ENCODE results near the gene TDO2. TPM values are rescaled to one million over a fixed set of nuclear protein-coding genes. Genes with fewer than 3 reads are reported as not detected.
"Not testable (repeated sequence)": the region's sequence is repeated elsewhere in the genome, so short reads cannot be mapped to it uniquely, and the experiment has no call there.

Gene TDO2
- total and polyA plus RNA-seq, 4 donors: 0.41 to 5.9 (median 0.42) TPM; not detected in 1

DNA sequence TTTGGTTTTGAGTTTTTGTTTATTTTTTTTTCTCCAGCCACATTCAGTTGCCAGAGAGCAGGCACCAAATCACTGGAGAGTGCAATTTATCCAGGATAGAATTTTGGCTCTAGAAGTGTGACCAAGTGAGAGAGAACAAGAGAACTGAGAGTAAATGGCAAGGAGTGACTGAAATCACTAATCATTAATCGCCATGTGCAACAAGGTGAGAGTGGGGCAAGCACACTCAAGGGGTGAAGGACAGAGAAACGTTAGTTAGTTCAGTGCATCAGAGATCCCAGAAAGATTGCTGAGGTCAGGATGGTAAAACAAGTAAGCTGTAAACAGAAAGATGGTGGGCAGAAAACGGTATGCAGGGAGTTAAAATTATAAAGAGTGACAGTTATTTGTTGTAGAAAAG lies 19.6 kb upstream of the TDO2 start:
- Histone ChIP-seq H3K27ac (ENCODE audit: low read depth in 1 of 2, low read length in 2 of 2) (no peak overlapping the region), H3K36me3 (ENCODE audit: control insufficient read depth in 1 of 2, insufficient read depth in 2 of 2, low read length in 1 of 2) (no peaks in the 10 kb centered on the region), H3K4me3 (ENCODE audit: low read length in 2 of 2) (no peak overlapping the region), H3K9me3 (ENCODE audit: control insufficient read depth, low read length) (no peaks in the 10 kb centered on the region), H3K27me3 (ENCODE audit: control insufficient read depth in 1 of 2, insufficient read depth in 2 of 2, low read length in 1 of 2) (no peaks in the 10 kb centered on the region), H3K4me1 (ENCODE audit: control insufficient read depth in 1 of 2, insufficient read depth in 2 of 2, low read length in 2 of 2) (no peaks in the 10 kb centered on the region)
- ATAC-seq (ENCODE audit: low FRiP score) (no peak), DNase-seq (no peak)
- intact Hi-C loops (cut with DNase I): no loop called here
- WGBS, 2 donors: 89 to 90% methylated on average over 3 of the region's 3 CpGs

DNA sequence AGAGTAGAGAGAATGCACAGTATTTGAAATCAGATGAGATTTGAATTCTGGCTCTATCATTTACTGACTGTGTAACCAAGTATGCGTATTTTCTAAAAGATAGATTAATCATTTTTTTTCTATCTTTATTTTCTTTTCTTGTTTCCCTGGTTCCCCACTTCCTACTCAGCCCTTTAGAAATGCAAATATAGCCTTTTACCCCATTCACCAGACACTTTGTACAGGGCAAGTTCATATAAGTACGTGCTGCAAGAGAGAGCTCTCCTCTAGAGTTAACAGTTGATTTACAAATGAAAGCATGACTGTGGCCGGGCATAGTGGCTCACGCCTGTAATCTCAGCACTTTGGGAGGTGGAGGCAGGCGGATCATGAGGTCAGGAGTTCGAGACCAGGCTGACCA lies 17.8 kb upstream of the TDO2 start:
- Histone ChIP-seq H3K27ac (ENCODE audit: low read depth in 1 of 2, low read length in 2 of 2) (no peak overlapping the region), H3K4me3 (ENCODE audit: low read length in 2 of 2) (no peak overlapping the region), H3K9me3 (ENCODE audit: control insufficient read depth, low read length) (no peaks in the 10 kb centered on the region), H3K4me1 (ENCODE audit: control insufficient read depth in 1 of 2, insufficient read depth in 2 of 2, low read length in 2 of 2) (no peaks in the 10 kb centered on the region), H3K27me3 (ENCODE audit: control insufficient read depth in 1 of 2, insufficient read depth in 2 of 2, low read length in 1 of 2) (no peaks in the 10 kb centered on the region), H3K36me3 (ENCODE audit: control insufficient read depth in 1 of 2, insufficient read depth in 2 of 2, low read length in 1 of 2) (no peaks in the 10 kb centered on the region)
- intact Hi-C loops (cut with DNase I): no loop called here
- ATAC-seq (ENCODE audit: low FRiP score) (no peak), DNase-seq (no peak)
- WGBS, 2 donors: 57 to 61% methylated on average over 6 of the region's 6 CpGs

DNA sequence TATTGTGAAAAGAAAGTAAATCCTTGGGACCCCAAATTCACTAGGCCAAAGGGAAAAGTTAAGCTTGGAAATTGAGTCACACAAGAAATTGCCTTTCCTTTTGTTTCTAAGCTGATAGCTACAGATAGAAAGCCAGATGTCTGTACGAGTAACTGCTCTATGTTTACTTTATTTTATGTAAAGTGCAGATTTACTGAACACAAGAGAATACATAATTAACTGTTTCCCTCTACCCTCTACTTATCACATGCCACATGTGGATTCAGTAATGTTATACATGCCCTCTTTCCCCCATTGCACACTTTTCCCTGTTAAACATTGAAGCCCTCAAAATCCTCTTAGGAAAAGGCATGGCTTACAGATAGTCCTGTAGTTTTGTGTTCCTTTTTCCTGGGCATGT lies 16.5 kb upstream of the TDO2 start:
- Histone ChIP-seq H3K27me3 (ENCODE audit: control insufficient read depth in 1 of 2, insufficient read depth in 2 of 2, low read length in 1 of 2) (no peaks in the 10 kb centered on the region), H3K4me3 (ENCODE audit: low read length in 2 of 2) (no peak overlapping the region), H3K27ac (ENCODE audit: low read depth in 1 of 2, low read length in 2 of 2) (no peak overlapping the region), H3K36me3 (ENCODE audit: control insufficient read depth in 1 of 2, insufficient read depth in 2 of 2, low read length in 1 of 2) (no peaks in the 10 kb centered on the region), H3K9me3 (ENCODE audit: control insufficient read depth, low read length) (no peaks in the 10 kb centered on the region), H3K4me1 (ENCODE audit: control insufficient read depth in 1 of 2, insufficient read depth in 2 of 2, low read length in 2 of 2) (no peaks in the 10 kb centered on the region)
- no peak for ATAC-seq (ENCODE audit: low FRiP score)
- whole genome bisulfite sequencing, 2 donors: 84 to 92% methylated on average over 1 of the region's 1 CpG
- intact Hi-C loops (cut with DNase I): no loop called here
- no peak for DNase-seq

DNA sequence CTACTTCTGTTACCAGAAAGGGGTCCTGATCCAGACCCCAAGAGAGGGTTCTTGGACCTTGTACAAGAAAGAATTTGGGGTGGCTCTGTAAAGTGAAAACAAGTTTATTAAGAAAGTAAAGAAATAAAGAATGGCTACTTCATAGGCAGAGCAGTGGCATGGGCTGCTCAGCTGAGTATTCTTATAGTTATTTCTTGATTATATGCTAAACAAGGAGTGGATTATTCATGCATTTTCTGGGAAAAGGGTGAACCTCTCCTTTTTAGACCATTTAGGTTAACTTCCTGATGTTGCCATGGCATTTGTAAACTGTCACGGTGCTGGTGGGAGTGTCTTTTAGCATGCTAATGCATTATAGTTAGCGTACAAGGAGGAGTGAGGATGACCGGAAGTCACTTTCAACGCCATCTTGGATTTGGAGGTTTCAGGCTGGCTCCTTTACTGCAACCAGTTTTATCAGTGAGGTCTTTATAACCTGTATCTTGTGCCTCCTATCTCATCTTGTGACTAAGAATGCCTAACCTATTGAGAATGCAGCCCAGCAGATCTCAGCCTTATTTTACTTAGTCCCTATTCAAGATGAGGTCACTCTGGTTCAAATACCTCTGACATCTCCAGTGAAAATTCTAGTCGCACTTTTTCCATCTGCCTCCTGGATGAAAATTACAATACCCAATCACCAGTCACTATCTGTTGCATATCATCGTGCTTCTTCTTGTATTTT lies 15.5 kb upstream of the TDO2 start:
- intact Hi-C loops (cut with DNase I): no loop called here
- WGBS, 2 donors: 64% methylated on average over 6 of the region's 6 CpGs
- no peaks in the 10 kb centered on the region for H3K4me1 ChIP-seq (ENCODE audit: control insufficient read depth in 1 of 2, insufficient read depth in 2 of 2, low read length in 2 of 2)
- no peaks in the 10 kb centered on the region for H3K27me3 ChIP-seq (ENCODE audit: control insufficient read depth in 1 of 2, insufficient read depth in 2 of 2, low read length in 1 of 2)
- no peak for ATAC-seq (ENCODE audit: low FRiP score)
- H3K36me3 ChIP-seq (ENCODE audit: control insufficient read depth in 1 of 2, insufficient read depth in 2 of 2, low read length in 1 of 2): no peaks in the 10 kb centered on the region
- H3K4me3 ChIP-seq (ENCODE audit: low read length in 2 of 2): no peak overlapping the region
- DNase-seq: no peak
- no peak overlapping the region for H3K27ac ChIP-seq (ENCODE audit: low read depth in 1 of 2, low read length in 2 of 2)
- H3K9me3 ChIP-seq (ENCODE audit: control insufficient read depth, low read length): no peaks in the 10 kb centered on the region

DNA sequence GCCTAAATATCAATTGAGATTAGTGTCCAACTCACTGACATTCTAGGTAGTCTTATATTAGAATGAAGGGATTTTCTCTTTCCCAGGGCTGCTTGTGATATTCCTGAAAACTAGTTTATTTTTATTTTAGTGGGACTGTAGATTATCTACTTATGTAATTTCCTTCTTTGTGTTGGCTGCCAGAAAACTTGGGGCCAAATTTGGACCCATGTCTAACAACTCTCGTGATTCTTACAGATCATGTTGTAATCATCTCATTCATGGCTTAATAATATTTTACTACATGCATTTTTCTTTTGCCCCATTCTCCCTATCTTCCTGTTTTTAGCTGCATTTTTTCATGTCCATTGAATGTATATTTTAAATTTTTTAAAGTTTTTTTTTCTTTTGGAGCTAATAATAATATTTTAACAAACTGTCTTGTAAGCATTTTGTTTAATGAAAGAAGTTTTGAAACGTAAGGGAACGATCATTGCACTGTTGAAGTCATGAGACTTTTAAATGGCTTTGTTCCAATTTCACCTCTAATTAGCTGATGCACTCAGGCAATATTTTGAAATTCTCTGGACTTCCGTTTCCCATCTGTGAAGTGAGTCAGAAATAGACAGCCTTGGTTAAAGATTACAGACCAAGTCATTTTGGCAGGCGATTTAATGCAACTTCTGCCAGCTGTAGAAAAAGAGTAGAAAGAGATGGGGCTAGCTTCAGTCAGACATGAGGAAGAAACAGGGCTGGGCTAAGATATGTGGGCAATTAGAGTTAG lies 14.3 kb upstream of the TDO2 start:
- no peaks in the 10 kb centered on the region for H3K9me3 ChIP-seq (ENCODE audit: control insufficient read depth, low read length)
- no peaks in the 10 kb centered on the region for H3K27me3 ChIP-seq (ENCODE audit: control insufficient read depth in 1 of 2, insufficient read depth in 2 of 2, low read length in 1 of 2)
- no peaks in the 10 kb centered on the region for H3K4me1 ChIP-seq (ENCODE audit: control insufficient read depth in 1 of 2, insufficient read depth in 2 of 2, low read length in 2 of 2)
- DNase-seq: no peak
- peak; percentile 38 for ATAC-seq (ENCODE audit: low FRiP score)
- no peaks in the 10 kb centered on the region for H3K36me3 ChIP-seq (ENCODE audit: control insufficient read depth in 1 of 2, insufficient read depth in 2 of 2, low read length in 1 of 2)
- intact Hi-C loops (cut with DNase I): no loop called here
- H3K27ac ChIP-seq (ENCODE audit: low read depth in 1 of 2, low read length in 2 of 2): no peak overlapping the region
- no peak overlapping the region for H3K4me3 ChIP-seq (ENCODE audit: low read length in 2 of 2)
- WGBS, 2 donors: 4 to 5% methylated on average over 5 of the region's 5 CpGs

DNA sequence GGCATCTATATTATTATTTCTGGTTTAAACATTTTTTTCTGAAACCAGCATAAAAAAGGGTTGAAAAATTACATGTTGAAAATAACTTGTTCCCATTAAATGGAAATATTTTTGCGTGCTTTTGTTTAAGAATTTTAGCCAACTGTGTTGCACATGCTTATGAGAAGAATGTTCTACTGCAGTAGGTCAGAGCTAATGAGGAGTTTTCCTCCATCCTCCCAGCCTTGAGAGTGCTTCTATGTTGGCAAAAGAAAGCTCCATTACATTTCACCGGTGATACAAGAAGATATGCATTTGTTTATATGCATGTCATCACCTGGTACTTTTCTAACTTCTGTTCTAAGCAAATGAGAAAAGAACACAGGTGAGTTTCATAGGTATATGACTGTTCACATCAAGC lies 13.6 kb upstream of the TDO2 start:
- ATAC-seq (ENCODE audit: low FRiP score) (no peak), DNase-seq (no peak)
- intact Hi-C loops (cut with DNase I): no loop called here
- H3K4me3 ChIP-seq (ENCODE audit: low read length in 2 of 2): no peak overlapping the region
- H3K27ac ChIP-seq (ENCODE audit: low read depth in 1 of 2, low read length in 2 of 2): no peak overlapping the region
- H3K9me3 ChIP-seq (ENCODE audit: control insufficient read depth, low read length): no peaks in the 10 kb centered on the region
- H3K4me1 ChIP-seq (ENCODE audit: control insufficient read depth in 1 of 2, insufficient read depth in 2 of 2, low read length in 2 of 2): no peaks in the 10 kb centered on the region
- H3K36me3 ChIP-seq (ENCODE audit: control insufficient read depth in 1 of 2, insufficient read depth in 2 of 2, low read length in 1 of 2): no peaks in the 10 kb centered on the region
- no peaks in the 10 kb centered on the region for H3K27me3 ChIP-seq (ENCODE audit: control insufficient read depth in 1 of 2, insufficient read depth in 2 of 2, low read length in 1 of 2)
- WGBS, 2 donors: 61 to 64% methylated on average over 2 of the region's 2 CpGs

DNA sequence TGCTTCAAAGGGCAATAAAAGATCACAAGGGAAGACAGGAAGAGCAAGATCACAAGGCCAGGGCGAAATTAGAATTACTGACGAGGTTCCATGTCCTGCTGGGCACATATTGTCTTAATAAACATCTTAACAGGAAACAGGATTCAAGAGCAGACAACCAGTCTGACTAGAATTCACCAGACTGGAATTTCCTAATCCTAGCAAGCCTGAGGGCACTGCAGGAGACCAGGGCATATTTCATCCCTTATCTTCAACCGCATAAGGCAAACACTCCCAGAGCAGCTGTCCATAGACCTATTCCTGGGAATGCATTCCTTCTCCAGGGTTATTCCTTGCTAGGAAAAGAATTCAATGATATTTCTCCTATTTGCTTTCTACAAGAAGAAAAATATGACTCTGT lies 12.4 kb upstream of the TDO2 start:
- H3K4me3 ChIP-seq (ENCODE audit: low read length in 2 of 2): no peak overlapping the region
- H3K4me1 ChIP-seq (ENCODE audit: control insufficient read depth in 1 of 2, insufficient read depth in 2 of 2, low read length in 2 of 2): no peaks in the 10 kb centered on the region
- H3K36me3 ChIP-seq (ENCODE audit: control insufficient read depth in 1 of 2, insufficient read depth in 2 of 2, low read length in 1 of 2): no peaks in the 10 kb centered on the region
- DNase-seq (no peak), ATAC-seq (ENCODE audit: low FRiP score) (no peak)
- no peak overlapping the region for H3K27ac ChIP-seq (ENCODE audit: low read depth in 1 of 2, low read length in 2 of 2)
- 60 to 75% methylated on average over 3 of the region's 3 CpGs for WGBS, 2 donors
- intact Hi-C loops (cut with DNase I): no loop called here
- H3K9me3 ChIP-seq (ENCODE audit: control insufficient read depth, low read length): no peaks in the 10 kb centered on the region
- H3K27me3 ChIP-seq (ENCODE audit: control insufficient read depth in 1 of 2, insufficient read depth in 2 of 2, low read length in 1 of 2): no peaks in the 10 kb centered on the region

DNA sequence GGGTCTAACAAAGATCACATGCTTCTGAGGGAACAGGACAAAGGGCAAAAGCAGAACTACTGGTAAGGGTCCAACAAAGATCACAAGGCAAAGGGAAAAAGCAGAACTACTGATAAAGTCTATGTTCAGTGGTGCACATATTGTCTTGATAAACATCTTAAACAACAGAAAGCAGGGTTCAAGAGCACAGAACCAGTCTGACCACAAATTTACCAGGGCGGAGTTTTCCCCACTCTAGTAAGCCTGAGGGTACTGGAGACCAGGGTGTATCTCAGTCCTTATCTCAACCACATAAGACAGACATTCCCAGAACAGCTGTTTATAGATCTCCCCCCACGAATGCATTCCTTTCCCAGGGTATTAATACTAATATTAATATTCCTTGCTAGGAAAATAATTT lies 5.1 kb upstream of the TDO2 start:
- DNase-seq; H3K27me3 ChIP-seq (ENCODE audit: control insufficient read depth in 1 of 2, insufficient read depth in 2 of 2, low read length in 1 of 2); ATAC-seq (ENCODE audit: low FRiP score); H3K36me3 ChIP-seq (ENCODE audit: control insufficient read depth in 1 of 2, insufficient read depth in 2 of 2, low read length in 1 of 2); H3K27ac ChIP-seq (ENCODE audit: low read depth in 1 of 2, low read length in 2 of 2); H3K4me3 ChIP-seq (ENCODE audit: low read length in 2 of 2); intact Hi-C loops (cut with DNase I); H3K4me1 ChIP-seq (ENCODE audit: control insufficient read depth in 1 of 2, insufficient read depth in 2 of 2, low read length in 2 of 2); H3K9me3 ChIP-seq (ENCODE audit: control insufficient read depth, low read length): not testable (repeated sequence)
- WGBS, 2 donors: 83 to 88% methylated on average over 2 of the region's 2 CpGs

DNA sequence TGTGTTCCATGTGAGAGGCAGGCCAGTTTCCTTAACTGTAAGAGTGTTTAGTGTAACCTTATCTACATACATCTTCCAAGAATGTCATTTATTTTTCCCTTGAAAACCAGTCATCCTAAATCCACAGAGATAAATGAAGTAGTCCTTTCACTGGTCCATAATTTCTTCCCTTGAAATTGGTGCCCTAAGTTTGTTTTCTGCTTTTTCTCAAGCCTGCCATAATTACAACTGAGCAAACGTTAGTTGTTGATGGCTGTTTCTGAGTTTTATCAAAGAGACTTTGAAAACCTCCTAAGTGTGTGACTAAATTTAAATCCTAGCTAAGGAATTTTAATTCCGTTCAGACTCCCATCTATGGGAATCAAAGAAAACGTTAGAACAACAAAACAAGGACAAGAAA lies 3.6 kb upstream of the TDO2 start:
- H3K4me3 ChIP-seq (ENCODE audit: low read length in 2 of 2): no peak overlapping the region
- no peak overlapping the region for H3K27ac ChIP-seq (ENCODE audit: low read depth in 1 of 2, low read length in 2 of 2)
- no peaks in the 10 kb centered on the region for H3K36me3 ChIP-seq (ENCODE audit: control insufficient read depth in 1 of 2, insufficient read depth in 2 of 2, low read length in 1 of 2)
- intact Hi-C loops (cut with DNase I): no loop called here
- ATAC-seq (ENCODE audit: low FRiP score) (no peak), DNase-seq (no peak)
- WGBS, 2 donors: 7 to 8% methylated on average over 3 of the region's 3 CpGs
- H3K27me3 ChIP-seq (ENCODE audit: control insufficient read depth in 1 of 2, insufficient read depth in 2 of 2, low read length in 1 of 2): no peaks in the 10 kb centered on the region
- no peaks in the 10 kb centered on the region for H3K4me1 ChIP-seq (ENCODE audit: control insufficient read depth in 1 of 2, insufficient read depth in 2 of 2, low read length in 2 of 2)
- H3K9me3 ChIP-seq (ENCODE audit: control insufficient read depth, low read length): no peaks in the 10 kb centered on the region

All from aorta (tissue), 5 donors.